GM12873 (cell line): ENCODE data around the gene EVC.

Experiments used
- CTCF ChIP-seq: IDR thresholded peaks from 2 replicates; pipeline ENCODE4 v1.5.1; 2012; ENCODE audit warnings: low read depth, mild to moderate bottlenecking, moderate library complexity, low read length, control low read depth; ENCODE audit not compliant: insufficient read depth; ENCODE audit errors: missing control alignments

Gene EVC

GRCh38 chr4:5839751-5840674 lies 129.0 kb downstream of the EVC start:
- no peak for TF ChIP-seq CTCF

- TF ChIP-seq CTCF = no peak
These were observed 131.5 kb downstream of the EVC start for GRCh38 chr4:5842456-5842855.

DNA sequence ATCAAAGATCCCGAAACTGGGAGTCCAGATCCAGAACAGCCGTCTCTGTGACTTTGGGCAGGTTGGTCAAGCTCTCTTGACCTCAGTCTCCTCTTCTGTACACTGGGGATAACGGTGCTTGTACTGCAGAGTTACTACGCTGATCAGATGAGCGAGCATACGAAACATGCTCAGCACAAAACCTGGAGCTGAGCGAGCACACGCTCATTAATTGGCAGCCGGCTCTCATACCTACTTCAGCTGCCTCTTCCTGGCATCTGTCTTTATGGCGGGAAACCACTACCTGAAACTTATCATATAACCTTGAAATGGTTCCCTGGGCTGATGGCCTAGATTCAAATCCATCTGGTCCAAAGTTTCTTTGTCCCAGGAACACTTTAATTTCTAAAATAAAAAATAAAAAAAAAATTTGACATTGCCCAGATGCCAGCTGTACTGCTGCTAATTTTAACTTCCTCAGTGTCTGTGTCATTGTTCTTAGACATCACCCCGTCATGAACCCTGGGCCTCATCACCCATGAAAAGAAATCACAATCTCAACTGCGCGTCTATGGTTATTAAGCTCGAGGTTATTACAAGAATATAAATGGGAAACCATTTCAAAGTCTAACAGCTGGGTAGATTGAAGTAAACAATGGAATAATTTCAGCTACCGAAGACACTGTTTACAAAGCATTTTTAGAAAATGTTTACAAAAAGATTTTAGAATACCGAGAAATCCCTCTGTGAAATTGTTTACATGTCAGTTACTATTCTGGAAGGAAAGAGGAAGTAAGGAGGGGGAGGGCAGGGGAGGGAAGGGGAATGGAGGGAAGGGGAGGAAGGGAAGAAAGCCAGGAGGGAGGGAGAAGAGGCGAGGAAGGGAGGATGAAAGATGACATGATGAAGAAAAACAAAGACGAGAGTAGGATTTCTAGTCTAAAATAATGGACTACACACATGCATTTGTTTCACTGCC lies 132.9 kb downstream of the EVC start:
- TF ChIP-seq CTCF = no peak

DNA sequence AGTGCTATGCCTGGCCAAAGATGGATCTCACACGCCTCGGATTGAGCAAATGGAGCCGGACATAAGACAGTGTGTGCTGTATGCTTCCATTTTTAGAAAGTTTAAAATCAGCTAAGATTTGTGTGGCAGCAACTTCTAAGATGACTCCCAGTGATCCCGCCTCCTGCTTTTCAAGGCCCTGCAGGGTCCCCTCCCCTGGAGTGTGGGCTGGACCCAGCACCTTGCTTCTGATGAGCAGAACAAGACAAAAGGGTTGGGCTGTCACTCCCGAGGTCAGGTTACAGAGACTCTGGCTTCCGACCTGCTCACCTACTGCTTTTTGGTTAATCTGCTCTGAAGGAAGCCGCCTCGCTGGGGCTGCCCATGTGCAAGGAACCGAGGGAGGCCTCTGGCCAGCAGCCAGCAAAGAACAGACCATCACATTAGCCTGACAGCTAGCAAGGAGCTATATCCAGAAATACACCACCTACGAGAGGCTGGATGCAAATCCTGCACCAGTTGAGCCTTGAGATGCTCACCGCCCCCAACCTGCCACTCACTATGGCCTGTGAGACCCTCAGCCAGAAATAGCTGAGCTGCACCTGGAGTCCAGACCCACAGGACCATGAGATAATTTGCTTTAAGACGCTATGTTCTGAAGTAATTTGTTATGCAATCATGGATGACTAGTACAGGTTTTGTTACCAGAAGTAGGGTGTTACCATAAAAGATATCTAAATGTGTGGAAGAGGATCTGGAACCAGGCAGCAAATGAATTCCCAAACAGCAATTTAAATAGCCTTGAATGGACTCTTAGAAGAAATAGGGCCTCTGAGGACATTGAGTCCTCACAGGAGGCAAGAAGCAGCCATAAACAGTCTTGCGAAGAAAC lies 134.3 kb downstream of the EVC start:
- no peak for TF ChIP-seq CTCF

DNA sequence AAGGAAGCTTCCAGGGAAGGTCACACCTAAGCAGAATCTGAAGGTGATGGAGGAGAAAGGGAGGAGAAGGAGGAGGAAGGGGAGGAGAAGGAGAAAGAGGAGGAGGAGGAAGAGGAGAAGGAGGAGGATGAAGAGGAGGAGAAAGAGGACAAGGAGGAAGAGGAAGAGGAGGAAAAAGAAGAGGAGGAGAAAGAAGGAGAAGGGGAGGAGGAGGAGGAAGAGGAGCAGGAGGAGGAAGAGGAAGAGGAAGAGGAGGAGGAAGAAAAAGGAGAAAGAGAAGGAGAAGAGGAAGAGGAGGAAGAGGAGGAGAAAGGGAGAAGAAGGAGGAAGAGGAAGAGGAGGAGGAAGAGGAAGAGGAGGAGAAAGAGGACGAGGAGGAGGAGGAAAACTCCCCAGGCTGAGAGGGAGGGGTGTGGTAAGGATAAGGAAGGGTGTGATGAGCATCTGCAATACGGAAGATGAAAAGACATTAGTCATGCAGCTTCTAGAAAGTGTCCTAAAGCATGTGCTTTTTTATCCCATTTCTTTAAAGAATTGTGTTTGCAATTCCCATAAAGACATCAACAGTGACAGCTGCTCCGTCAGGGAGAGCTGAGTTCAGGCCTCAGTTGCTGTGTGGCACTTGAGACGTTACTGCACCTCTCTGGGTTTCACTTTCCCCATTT lies 140.8 kb downstream of the EVC start:
- TF ChIP-seq CTCF = no peak

GRCh38 chr4:5852523-5853202 lies 141.7 kb downstream of the EVC start:
- no peak for TF ChIP-seq CTCF
